K562 (cell line): Measurements from ENCODE around the gene MINDY4. TPM values are rescaled to one million over a fixed set of nuclear protein-coding genes. Genes with fewer than 3 reads are reported as not detected.
A peak's percentile ranks its signal among the peaks of the same experiment; 100 is the strongest.

Experiments
- EHMT2 ChIP-seq: fragments of 450-650 bp; IDR thresholded peaks from 2 replicates; pipeline ENCODE4 v1.6.1; 2018; ENCODE audit warnings: antibody characterized with exemption
- TRIM24 ChIP-seq, 2 experiments: fragments of 450-650 bp; IDR thresholded peaks; 2 replicates each; pipeline ENCODE4 v1.6.1; 2016
- ZBTB7A ChIP-seq: IDR thresholded peaks from 2 replicates; pipeline ENCODE4 v1.6.1; 2011; ENCODE audit warnings: low read depth, mild to moderate bottlenecking, low read length, moderate library complexity, borderline replicate concordance; ENCODE audit not compliant: control insufficient read depth
- ZKSCAN3 ChIP-seq: fragments of 250-450 bp; sonication (Bioruptor Pico); IDR thresholded peaks from 2 replicates; pipeline ENCODE4 v1.4.0; 2020
- polyA plus RNA-seq, 8 experiments: library from polyadenylated mRNA; depleted of rRNA in 4 of 8; stranded (reverse) in 5 of 8; unstranded in 3 of 8; fragments of >200 nt; fragmentation: Nextera tagmentation in 2 of 8; fragmentation: Illumina TruSeq in 1 of 8; extraction: Ambion mirVana in 2 of 8; extraction: Trizol in 1 of 8; gene quantifications; 2 replicates each; pipeline versions ENCODE4 v1.2.1 to v1.2.3, GENCODE V29; 2011 to 2014; ENCODE audit warnings: inconsistent platforms in 1 of 8, missing spikeins in 1 of 8
- total RNA-seq, 7 experiments: library from RNA; depleted of rRNA in 6 of 7; stranded (reverse); fragments of >200 nt in 6 of 7; fragmentation: Illumina TruSeq in 2 of 7; extraction: Trizol in 2 of 7; gene quantifications; 2 replicates each; pipeline versions ENCODE4 v1.2.1 to v1.2.3, GENCODE V29; 2011 to 2021; ENCODE audit warnings: low replicate concordance in 1 of 7
- TF ChIP-seq, protein P1 (sequence below): fragments of 200-600 bp; sonication (generic); IDR thresholded peaks from one replicate; pipeline ENCODE4 v1.6.1; 2012; ENCODE audit warnings: mild to moderate bottlenecking, low read depth, low read length, inconsistent platforms
- TF ChIP-seq, protein P2 (sequence below): fragments of 450-650 bp; IDR thresholded peaks from 2 replicates; pipeline ENCODE4 v1.6.1; 2016; ENCODE audit warnings: mild to moderate bottlenecking
- TF ChIP-seq, protein P3 (sequence below): sonication (generic); formaldehyde crosslinking; IDR thresholded peaks from 2 replicates; pipeline ENCODE4 v1.4.0; 2020; ENCODE audit warnings: mild to moderate bottlenecking, missing genetic modification reagents

The MINDY4 gene
- total and polyA plus RNA-seq, 9 of the 15 experiments (the other 6 are each of a cell fraction or from before 2014, with no cell fraction given) = 2.1 to 16.7 (median 11.0) TPM

DNA sequence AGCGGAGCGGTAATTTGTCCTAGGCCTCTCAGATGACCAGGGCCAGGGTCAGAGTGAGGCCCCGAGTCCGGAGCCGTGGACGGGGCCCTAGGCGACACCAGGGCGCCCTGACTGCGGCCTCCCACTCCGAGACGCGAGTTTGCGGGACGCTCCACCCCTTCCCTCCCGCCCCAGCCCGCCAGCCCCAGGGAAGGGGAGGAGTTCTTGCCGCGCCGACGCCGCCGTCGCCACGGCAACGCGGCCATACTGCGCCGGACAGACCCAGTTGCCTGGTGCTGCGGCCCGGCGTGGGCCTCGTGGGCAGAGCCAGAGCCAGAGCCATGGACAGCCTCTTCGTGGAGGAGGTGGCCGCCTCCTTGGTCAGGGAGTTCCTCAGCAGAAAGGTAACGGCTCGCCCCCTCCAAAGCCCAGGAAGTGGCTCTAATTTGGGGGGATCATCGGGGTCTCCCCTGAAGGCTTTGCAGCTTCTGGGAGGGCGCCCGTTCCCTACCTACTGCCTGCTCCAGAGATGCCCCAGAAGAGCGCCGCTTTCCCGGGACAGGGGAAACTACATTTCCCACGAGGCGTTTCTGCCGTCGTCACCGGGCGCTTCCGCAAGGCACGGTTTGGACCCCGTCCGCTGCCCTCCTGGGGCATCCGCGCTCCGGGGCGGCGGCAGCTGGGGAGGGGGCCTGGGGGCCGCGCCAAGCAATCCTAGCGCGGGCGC lies at the start of gene MINDY4 (continued):
- TF ChIP-seq, protein P1, sequence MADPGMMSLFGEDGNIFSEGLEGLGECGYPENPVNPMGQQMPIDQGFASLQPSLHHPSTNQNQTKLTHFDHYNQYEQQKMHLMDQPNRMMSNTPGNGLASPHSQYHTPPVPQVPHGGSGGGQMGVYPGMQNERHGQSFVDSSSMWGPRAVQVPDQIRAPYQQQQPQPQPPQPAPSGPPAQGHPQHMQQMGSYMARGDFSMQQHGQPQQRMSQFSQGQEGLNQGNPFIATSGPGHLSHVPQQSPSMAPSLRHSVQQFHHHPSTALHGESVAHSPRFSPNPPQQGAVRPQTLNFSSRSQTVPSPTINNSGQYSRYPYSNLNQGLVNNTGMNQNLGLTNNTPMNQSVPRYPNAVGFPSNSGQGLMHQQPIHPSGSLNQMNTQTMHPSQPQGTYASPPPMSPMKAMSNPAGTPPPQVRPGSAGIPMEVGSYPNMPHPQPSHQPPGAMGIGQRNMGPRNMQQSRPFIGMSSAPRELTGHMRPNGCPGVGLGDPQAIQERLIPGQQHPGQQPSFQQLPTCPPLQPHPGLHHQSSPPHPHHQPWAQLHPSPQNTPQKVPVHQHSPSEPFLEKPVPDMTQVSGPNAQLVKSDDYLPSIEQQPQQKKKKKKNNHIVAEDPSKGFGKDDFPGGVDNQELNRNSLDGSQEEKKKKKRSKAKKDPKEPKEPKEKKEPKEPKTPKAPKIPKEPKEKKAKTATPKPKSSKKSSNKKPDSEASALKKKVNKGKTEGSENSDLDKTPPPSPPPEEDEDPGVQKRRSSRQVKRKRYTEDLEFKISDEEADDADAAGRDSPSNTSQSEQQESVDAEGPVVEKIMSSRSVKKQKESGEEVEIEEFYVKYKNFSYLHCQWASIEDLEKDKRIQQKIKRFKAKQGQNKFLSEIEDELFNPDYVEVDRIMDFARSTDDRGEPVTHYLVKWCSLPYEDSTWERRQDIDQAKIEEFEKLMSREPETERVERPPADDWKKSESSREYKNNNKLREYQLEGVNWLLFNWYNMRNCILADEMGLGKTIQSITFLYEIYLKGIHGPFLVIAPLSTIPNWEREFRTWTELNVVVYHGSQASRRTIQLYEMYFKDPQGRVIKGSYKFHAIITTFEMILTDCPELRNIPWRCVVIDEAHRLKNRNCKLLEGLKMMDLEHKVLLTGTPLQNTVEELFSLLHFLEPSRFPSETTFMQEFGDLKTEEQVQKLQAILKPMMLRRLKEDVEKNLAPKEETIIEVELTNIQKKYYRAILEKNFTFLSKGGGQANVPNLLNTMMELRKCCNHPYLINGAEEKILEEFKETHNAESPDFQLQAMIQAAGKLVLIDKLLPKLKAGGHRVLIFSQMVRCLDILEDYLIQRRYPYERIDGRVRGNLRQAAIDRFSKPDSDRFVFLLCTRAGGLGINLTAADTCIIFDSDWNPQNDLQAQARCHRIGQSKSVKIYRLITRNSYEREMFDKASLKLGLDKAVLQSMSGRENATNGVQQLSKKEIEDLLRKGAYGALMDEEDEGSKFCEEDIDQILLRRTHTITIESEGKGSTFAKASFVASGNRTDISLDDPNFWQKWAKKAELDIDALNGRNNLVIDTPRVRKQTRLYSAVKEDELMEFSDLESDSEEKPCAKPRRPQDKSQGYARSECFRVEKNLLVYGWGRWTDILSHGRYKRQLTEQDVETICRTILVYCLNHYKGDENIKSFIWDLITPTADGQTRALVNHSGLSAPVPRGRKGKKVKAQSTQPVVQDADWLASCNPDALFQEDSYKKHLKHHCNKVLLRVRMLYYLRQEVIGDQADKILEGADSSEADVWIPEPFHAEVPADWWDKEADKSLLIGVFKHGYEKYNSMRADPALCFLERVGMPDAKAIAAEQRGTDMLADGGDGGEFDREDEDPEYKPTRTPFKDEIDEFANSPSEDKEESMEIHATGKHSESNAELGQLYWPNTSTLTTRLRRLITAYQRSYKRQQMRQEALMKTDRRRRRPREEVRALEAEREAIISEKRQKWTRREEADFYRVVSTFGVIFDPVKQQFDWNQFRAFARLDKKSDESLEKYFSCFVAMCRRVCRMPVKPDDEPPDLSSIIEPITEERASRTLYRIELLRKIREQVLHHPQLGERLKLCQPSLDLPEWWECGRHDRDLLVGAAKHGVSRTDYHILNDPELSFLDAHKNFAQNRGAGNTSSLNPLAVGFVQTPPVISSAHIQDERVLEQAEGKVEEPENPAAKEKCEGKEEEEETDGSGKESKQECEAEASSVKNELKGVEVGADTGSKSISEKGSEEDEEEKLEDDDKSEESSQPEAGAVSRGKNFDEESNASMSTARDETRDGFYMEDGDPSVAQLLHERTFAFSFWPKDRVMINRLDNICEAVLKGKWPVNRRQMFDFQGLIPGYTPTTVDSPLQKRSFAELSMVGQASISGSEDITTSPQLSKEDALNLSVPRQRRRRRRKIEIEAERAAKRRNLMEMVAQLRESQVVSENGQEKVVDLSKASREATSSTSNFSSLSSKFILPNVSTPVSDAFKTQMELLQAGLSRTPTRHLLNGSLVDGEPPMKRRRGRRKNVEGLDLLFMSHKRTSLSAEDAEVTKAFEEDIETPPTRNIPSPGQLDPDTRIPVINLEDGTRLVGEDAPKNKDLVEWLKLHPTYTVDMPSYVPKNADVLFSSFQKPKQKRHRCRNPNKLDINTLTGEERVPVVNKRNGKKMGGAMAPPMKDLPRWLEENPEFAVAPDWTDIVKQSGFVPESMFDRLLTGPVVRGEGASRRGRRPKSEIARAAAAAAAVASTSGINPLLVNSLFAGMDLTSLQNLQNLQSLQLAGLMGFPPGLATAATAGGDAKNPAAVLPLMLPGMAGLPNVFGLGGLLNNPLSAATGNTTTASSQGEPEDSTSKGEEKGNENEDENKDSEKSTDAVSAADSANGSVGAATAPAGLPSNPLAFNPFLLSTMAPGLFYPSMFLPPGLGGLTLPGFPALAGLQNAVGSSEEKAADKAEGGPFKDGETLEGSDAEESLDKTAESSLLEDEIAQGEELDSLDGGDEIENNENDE = no peak
- TF ChIP-seq ZBTB7A (0 out of 2 replicates have a peak, but pooled peaks have one; percentile 10), EHMT2 (no peak), ZKSCAN3 (no peak), TRIM24 (IDR thresholded peaks at IDR 0.05) (no peak)
- TF ChIP-seq, protein P2, sequence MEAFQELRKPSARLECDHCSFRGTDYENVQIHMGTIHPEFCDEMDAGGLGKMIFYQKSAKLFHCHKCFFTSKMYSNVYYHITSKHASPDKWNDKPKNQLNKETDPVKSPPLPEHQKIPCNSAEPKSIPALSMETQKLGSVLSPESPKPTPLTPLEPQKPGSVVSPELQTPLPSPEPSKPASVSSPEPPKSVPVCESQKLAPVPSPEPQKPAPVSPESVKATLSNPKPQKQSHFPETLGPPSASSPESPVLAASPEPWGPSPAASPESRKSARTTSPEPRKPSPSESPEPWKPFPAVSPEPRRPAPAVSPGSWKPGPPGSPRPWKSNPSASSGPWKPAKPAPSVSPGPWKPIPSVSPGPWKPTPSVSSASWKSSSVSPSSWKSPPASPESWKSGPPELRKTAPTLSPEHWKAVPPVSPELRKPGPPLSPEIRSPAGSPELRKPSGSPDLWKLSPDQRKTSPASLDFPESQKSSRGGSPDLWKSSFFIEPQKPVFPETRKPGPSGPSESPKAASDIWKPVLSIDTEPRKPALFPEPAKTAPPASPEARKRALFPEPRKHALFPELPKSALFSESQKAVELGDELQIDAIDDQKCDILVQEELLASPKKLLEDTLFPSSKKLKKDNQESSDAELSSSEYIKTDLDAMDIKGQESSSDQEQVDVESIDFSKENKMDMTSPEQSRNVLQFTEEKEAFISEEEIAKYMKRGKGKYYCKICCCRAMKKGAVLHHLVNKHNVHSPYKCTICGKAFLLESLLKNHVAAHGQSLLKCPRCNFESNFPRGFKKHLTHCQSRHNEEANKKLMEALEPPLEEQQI = no peak
- TF ChIP-seq, protein P3, sequence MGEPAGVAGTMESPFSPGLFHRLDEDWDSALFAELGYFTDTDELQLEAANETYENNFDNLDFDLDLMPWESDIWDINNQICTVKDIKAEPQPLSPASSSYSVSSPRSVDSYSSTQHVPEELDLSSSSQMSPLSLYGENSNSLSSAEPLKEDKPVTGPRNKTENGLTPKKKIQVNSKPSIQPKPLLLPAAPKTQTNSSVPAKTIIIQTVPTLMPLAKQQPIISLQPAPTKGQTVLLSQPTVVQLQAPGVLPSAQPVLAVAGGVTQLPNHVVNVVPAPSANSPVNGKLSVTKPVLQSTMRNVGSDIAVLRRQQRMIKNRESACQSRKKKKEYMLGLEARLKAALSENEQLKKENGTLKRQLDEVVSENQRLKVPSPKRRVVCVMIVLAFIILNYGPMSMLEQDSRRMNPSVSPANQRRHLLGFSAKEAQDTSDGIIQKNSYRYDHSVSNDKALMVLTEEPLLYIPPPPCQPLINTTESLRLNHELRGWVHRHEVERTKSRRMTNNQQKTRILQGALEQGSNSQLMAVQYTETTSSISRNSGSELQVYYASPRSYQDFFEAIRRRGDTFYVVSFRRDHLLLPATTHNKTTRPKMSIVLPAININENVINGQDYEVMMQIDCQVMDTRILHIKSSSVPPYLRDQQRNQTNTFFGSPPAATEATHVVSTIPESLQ (CRISPR knock-in tag) = no peak
